GM11168 (cell line): ENCODE measurements around the gene RGS14.
"Not testable (repeated sequence)": the region's sequence is repeated elsewhere in the genome, so short reads cannot be mapped to it uniquely, and the experiment has no call there.

Source experiments
- in situ Hi-C: fragments of 300-500 bp; cut with MboI; formaldehyde crosslinking; loops from one replicate; pipeline ENCODE4 v1.12.0; 2022; ENCODE audit warnings: low sequenced_read_pairs; ENCODE audit not compliant: unreplicated experiment

RGS14 gene

DNA sequence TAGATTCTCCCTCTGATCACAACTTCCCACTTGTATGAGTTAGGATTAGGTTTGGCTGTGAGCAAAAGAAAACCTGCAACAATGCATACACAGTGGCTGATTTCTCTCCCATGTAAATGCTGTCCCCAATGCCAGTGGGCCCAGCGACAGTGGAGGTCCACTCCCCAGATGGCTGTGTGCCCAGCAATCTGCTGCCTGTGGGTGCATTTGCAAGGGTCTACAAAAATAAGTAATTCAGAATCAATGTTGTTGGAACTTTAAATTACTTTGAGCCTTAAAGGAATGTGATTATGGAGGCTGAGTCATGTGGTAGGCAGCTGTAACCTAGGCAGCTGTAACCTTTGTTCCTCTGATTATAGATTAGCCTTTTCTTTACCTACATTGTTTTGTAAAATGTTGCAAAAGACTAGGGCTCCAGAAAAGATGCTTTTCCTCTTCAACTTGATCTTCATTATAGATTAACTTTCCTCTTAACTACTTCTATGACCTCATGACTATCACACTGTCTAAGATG is 31.8 kb upstream of the RGS14 start:
- in situ Hi-C loops, result no loop called here

DNA sequence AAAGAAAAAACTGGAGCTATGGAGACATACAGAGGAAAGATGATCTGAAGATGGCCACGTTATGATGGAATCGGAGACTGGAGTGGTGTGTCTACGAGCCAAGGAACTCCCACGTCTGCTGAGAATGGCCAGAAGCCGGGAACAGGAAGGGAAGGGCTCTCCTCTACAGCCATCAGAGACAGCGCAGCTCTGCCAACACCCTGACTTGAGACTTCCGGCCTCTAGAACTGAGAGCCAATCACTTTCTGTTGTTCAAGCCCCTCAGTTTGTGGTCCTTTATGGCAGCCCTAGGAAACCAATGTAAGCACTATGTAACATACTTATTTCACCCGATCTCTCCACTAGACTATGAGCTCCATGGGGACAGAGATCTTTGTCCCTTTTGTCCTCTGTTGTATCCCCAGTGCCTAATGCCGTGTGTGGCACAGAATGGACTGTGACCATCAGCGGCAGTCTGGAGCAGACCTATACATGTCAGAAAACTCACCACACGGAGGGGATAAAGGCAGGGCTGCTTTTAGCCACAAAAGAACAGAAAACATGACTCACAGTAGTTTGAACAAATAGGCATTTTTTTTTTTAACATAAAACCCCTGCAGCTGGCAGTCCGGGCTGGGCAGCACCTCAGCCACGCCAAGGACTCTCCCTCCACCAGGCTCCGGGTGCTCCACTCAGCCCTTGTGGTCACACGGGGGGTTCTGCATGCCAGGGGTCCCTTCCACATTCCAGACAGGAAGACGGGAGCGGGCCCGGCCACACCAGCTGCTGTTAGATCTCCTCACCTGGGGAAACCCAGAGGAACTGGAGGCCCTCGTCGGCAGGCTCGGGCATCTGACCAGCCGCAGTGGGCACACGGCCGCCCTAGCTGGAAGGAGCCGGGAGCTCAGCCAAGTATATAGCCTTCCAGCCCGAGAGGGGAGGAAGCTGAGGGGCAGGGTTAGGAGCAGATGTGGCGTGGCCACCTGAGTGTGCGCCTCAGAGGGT is 29.9 kb upstream of the RGS14 start:
- in situ Hi-C loops, result no loop called here

DNA sequence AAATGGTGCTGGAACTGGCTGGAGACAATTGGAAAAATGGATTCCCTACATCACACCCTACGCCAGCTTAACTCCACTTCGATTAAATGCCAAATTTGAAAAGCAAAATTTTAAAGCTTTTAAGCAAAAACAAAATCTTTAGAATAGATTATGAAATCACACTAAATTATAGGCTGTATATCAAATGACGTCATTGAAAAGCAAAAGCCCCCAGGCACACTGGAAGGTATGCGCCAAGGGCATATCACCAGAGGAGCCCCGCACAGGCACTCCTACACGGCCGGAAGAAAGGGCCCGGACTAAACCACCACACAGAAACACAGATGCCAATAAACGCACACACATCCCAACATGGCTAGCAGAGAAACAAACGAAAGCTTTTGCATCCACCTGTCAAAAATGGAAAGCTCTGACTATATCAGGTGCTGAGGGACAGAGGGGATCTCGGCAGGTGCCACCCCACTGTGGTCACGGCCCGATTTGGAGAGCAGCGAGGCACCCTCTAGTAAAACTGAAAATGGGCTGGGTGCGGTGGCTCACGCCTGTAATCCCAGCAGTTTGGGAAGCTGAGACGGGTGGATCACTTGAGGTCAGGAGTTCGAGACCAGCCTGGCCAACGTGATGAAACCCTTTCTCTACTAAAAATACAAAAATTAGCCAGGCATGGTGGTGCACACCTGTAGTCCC is 29.0 kb upstream of the RGS14 start:
- in situ Hi-C loops, result no loop called here

DNA sequence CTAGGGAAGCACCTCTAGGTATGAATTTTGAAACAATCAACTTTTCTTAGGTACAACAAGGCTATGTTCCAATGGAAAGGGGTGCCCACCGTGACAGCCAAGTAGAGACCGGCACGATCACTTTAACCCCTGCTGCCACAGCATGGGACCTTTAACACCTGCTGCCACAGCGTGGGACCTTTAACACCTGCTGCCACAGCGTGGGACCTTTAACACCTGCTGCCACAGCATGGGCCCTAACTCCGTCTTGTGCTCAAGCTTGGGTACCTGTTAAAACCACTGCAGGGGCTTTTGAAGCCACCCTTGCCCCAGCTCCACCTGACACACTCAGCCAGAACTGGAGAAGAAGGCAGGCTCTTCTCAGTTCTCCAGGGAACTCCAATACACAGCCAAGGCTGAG is 27.8 kb upstream of the RGS14 start:
- in situ Hi-C loops, result no loop called here

DNA sequence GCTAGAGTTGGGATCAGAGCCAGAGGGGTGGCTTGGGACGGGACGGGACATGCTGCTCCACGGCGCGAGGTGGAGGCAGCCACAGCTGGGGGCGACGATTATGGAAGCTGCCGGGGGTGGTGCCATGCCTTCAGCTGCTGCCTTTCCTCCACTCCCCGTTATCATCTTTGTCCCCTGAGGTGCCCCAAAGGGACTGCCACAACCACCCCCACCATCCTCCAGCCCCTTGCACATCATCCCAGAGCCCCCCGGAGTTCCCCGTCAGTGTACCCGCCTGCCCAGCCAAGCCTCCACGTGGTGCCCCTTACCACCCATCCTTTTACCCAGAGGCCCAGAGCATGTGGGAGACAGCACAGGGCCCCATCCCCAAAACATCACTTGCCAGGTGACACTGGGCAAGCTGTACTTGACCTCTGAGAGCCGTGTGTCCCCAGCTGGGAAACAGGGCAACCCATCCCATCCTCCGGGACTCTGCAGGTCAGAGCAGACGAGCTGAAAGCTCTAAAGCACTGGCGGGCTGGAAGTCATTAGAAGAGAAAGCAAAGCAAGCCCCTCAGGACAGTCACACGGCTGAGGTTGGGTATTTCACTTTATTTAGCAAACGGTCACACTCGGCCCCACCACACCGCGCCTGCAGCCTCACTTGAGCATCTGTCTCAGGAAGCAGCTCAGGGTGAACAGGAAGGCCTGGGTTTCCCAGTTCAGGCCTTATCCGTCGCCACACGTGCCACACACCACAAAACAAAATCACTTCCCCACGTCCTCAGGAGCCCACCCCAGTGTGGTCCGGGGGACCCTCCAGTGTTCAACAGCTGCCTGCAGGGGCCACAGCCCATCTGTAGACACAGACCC is 26.5 kb upstream of the RGS14 start:
- in situ Hi-C loops, result no loop called here

DNA sequence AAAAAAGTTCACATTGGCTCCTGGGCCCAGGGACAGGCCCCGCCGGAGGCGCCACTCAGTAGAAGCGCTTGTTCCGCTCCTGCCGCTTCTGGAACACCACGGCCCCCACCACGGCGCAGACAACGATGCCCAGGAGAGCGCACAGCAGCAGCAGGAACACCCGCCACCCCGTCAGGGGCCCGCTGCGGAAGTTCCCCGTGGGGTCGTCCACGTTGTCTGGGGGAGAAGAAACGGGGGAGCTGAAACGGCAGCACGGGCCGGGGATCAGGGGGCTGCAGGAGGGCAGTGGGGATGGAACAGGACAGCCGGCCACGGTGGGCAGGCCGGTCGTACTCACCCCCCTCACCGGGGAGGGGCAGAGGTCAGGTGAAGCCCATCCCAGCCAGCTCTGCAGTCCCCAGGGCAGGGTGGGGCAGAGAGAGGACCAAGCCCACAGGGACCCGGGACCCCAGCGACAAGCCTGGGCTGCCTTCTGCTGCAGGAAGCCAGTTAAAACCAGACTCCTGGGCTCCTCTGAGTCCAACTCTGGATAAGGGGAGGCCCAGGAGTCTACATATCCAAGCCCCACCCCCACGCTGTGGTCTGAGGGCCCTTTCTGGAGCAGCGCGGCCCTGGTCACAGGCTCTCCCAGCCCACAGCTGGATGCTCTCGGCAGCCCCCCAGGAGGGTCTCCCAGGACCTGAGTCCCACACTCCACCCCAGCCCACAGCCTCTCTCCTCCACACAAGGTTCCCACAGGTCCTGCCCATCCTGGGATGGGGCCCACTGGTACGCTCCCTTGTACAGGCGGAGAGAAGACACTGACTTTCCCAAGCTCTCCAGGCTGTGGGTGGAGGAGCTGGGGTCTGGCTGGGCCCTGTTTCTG is 25.5 kb upstream of the RGS14 start:
- in situ Hi-C loops, result no loop called here

DNA sequence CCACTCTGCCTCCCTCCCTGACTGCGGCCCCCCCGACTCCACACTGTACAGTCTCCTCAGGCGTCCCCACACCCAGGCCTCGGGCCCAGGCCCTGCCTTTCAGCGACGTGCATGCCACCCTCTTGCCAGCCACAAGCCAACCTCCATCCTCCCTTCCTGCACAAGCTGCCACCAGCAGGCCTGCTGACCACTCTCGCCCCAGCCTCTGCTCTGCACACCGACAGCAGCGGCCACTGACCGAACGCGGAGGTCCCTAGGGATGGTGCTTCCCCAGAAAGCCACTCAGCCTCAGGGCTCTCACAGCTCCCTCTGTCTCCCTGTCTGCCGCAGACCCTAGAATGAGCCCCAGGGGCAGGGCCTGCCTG is 24.8 kb upstream of the RGS14 start:
- in situ Hi-C loops, result no loop called here

DNA sequence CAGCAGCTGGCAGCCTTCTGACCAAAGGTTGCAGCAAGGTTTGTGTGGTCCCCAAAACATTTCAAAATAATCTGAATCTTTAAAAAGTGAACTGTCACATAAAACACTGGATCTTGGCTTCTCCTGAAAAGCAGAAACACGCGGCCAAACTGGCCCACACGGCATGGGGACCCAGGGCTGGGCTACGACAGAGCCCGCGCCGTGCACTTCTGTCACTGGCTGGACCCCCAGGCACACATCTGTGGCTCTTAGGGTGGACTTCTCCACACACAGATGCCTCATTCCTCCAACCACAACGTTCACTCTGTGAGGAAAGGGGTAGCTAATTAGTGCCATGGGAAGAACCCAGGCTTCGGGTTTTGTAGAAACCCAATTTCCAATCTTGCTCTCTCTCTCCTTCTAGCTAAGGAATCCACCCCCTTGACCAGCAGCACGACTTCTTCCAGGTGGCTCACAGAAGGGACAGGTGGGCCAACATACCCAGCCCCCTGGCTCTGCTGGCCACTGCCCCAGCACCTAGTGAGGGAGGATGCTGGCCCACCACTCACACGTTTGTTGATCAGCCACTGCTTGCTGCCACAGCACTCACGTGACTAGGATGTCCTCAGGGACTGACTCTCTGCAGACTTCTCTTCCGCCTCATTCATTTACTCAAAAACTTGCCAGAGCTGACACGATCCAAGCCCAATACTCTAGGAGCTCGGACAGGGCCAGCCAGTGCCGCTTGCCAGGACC is 24.1 kb upstream of the RGS14 start:
- in situ Hi-C loops, result no loop called here

DNA sequence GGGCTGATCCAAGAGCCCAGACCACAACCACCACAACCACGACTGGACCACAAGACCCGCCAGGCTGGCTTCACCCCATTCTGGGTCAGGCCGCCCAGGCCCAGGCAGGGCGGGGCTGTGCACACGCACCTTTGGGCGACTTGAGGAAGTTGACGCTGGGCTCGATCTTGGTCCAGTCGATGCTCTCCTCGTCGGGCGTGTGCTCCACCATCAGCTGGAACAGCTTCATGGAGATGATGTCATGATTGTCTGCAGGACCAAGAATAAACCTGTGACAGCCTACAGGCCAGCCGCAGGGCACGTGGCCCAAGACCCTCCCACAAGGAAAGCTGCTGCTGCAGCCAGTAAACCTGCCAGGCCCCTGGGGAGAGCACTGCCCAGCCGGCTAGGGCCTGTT is 23.6 kb upstream of the RGS14 start:
- in situ Hi-C loops, result no loop called here

DNA sequence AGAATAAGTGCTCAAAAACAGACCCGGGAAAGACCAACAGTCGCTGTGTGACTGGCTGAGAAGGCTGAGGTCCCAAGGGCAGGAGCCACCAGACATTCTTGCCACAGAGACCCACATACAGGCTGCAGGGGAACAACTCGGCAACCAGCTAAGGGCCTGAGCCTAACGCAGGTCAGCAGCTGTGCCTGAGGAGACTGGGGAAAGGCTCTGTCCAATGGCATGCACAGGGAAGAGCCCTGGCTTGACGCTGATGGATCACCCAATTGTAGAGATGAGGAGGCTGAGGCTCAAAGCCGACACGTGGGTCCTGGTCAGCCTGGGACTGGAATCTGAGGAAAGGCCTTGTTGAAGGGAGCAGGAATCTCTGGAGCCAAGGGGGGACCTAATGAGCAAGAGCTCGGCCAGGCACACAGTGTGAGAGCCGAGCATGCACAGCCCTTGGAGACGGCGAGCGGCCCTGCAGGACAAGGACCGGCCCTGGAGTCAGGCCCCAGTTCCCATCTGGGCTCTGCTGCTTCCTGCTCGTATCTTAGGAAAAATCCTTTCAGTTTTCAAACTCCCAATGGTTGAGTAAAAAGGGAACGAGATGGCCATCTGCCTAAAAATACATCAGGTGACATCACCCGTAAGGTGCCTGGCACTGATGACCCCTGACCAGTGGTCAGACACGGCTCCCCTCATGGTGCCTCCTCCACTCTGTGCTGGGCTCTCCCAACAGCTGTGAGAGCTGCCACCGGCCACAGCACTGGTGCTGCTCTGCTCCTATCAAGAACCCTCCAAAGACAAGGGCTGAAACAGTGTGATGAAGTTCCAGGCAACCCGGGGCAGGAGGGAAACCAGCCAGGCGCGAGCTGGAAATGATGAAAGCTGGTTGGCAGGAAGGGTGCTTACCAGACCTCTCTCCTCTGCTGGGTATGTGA is 22.7 kb upstream of the RGS14 start:
- in situ Hi-C loops, result no loop called here

DNA sequence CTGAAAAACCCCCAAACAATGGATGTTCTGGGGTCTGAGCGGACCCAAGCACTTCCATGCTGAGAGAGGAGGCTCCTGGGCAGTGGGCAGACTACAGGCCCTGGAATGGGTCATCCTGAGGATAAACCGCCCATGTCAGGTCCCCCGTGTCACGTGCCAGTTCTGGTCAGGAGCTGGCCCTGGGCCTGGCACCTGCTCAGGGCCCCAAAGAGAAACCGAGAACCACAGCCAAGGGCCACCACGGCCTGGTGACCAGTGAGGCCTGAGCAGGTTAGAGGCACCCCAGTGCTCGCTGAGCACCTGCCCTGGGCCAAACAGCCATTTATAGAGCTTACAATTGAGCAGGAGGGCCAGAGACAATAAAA is 22.0 kb upstream of the RGS14 start:
- in situ Hi-C loops, result no loop called here

DNA sequence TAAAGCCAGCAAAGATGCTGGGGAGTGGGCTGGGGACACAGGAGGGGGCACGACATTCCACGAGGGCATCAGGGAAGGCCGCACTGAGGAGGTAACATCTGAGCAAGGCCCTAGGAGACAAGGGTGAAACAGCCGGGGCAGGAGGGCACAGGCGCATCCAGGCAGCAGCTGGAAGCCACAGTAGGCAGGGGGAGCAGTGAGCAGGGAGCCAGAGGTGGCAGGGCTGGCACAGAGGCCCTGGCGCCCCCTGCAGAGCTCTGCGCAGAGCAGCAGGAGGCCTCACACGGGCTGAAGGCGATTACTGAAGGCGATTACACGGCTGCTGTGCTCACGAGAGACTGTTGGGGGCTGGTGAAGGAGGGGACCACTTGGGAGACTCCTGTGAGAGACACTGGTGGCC is 21.6 kb upstream of the RGS14 start:
- in situ Hi-C loops, result no loop called here

DNA sequence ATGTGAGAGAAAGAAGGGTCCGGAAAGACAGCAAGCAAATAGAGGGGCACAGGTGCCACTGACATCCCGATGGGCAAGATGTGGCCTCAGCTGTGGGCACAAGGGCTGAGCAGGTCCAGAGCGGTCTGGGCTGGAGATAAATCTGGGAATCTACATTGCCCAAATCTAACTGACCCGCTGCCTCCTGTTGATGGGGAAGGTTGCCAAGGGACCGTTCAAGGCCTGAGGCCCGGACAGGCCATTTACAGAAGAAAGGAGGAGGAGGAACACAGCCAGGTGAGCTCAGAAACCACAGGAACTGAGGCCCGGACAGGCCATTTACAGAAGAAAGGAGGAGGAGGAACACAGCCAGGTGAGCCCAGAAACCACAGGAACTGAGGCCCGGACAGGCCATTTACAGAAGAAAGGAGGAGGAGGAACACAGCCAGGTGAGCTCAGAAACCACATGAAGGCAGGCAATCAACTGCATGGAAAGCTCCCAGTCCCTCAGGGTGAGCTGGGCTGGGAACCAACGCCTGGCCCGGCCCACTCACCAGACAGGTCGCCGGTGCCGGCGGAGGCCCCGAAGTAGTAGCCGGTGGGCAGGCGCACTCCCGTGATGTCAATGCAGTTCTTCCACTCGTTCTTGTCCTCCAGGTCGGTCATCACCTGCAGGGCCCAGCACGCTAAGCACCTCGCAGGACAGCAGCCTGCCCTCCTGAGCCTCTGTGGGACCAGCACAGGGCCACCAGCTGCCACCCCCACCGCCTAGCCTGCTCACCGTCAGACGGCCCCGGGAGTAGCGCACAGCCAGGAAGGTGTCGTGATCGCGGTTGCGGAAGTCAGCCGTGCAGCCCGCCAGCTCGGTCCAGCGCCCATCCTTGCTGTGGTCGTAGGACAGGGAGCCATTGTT is 20.9 kb upstream of the RGS14 start:
- in situ Hi-C loops, result no loop called here

DNA sequence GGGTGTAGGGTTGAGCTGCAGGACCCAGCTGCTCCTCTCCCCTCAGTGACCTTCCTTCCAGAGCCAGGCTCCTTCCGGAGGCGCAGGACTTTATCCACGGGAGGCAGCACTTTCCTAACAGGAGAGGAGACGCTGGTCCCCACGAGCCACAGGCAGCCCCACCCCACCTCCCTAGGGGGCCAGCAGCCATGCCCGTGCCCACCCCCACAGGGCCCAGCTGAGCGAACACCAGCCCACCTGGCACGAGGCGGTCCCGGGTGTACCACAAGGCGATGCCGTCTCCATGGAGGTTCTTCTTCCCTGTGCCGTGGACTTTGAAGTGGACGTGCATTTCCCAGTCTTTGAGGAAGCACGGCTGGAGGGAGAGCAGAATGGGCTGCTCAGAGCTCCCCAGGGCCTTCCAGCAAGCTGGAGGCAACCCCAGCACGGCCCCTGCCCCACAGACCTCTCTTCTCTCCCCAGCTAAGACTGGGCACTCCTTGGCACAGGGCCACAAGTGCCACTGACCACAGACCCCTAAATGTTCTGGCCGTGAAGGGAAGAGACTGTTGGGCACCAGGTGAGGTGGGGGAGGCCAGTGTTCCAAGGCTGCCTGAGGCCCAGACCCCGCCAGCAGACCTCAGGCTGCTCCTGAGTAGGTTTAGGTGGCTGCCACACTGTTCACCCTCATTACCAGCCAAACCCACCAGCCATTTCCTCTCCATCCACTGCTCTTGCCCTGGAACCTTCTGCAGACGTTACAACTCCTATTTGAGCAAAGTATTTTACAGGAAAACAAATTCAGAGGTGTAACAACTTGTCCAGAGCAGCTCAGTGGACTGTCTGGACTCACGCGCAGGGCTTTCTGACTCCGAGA is 19.2 kb upstream of the RGS14 start:
- in situ Hi-C loops, result no loop called here

DNA sequence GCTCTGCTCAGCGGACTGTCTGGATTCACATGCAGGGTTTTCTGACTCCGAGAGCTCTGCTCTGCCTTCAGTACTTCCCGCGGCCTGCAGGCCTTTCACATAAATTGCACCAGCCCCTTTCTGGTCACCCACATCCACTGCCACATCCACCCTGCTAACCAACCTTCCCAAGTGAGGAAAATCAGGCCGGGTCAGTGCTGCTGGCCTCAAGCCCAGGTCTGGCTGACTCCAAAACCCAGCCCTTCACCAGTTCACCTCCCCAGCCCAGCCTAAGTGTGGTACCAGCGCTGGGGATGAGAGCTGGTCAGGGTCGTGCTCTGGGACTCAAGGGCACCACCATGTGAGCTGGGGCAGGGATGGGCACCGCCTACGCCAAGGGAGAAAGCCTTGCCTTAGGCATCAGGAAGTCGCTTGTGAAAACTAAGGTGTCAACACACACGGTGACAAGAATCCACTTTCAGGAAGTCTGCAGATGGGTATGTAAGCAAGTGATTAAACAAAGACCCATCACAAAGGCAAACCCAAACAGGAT is 18.6 kb upstream of the RGS14 start:
- in situ Hi-C loops, result no loop called here

DNA sequence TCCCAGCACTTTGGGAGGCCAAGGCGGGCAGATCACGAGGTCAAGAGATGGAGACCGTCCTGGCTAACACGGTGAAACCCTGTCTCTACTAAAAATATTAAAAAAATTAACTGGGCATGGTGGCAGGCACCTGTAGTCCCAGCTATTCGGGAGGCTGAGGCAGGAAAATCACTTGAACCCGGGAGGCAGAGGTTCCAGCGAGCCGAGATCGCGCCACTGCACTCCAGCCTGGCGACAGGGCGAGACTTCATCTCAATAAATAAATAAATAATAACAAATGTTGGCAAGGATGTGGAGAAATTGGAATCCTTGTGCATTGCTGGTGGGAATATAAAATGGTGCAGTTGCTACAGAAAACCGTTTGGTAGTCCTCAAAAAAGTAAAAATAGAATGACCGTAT is 14.7 kb upstream of the RGS14 start:
- in situ Hi-C loops, result not testable (repeated sequence)
